ENCODE data around the gene TAF10. TPM values are rescaled to one million over a fixed set of nuclear protein-coding genes. Genes with fewer than 3 reads are reported as not detected.

TAF10 gene
- total and polyA plus RNA-seq, 12 donors = 69.7 to 389 (median 181) TPM

DNA sequence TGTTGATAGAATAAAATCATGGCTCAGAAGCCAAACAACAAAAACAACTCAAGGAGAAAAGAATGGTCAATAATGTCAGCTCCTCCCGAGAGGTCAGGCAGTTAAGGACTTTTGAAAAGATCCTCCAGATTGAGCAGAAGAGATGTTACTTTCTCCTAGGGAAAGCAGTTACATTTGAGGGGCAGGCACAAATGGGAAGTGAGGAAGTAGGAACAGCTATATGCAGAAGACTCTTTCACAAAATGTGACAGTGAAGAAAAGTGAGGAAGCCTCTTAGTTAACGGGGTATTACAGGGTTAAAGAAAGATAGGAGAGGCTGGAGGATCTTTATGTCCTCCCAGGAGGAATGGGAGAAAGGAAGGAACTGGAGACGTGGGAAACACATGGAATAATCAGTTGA, 40.2 kb upstream of the TAF10 start:
- H3K9me3 ChIP-seq (replicated peaks in 1 of 3) = no peaks in the 10 kb centered on the region
- TF ChIP-seq, protein P1, sequence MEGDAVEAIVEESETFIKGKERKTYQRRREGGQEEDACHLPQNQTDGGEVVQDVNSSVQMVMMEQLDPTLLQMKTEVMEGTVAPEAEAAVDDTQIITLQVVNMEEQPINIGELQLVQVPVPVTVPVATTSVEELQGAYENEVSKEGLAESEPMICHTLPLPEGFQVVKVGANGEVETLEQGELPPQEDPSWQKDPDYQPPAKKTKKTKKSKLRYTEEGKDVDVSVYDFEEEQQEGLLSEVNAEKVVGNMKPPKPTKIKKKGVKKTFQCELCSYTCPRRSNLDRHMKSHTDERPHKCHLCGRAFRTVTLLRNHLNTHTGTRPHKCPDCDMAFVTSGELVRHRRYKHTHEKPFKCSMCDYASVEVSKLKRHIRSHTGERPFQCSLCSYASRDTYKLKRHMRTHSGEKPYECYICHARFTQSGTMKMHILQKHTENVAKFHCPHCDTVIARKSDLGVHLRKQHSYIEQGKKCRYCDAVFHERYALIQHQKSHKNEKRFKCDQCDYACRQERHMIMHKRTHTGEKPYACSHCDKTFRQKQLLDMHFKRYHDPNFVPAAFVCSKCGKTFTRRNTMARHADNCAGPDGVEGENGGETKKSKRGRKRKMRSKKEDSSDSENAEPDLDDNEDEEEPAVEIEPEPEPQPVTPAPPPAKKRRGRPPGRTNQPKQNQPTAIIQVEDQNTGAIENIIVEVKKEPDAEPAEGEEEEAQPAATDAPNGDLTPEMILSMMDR (IDR thresholded peaks at IDR 0.05) = no peak
- no peak for TF ChIP-seq POLR2A (IDR thresholded peaks at IDR 0.05)
- 65 to 74% (median 69%) methylated on average over 3 of the region's 3 CpGs for WGBS, 4 donors
- DNase-seq = no peak
- intact Hi-C loops (cut with DNase I) = no loop called here
- no peaks in the 10 kb centered on the region for H3K36me3 ChIP-seq (replicated peaks in 1 of 2)
- H3K27me3 ChIP-seq = peaks cover 3% of the 10 kb centered on the region
- H3K27ac ChIP-seq = no peak overlapping the region
- no peak overlapping the region for H3K4me3 ChIP-seq
- peaks cover 0 to under 1% of the 10 kb centered on the region in 2 donors for H3K4me1 ChIP-seq (replicated peaks in 1 of 2)

DNA sequence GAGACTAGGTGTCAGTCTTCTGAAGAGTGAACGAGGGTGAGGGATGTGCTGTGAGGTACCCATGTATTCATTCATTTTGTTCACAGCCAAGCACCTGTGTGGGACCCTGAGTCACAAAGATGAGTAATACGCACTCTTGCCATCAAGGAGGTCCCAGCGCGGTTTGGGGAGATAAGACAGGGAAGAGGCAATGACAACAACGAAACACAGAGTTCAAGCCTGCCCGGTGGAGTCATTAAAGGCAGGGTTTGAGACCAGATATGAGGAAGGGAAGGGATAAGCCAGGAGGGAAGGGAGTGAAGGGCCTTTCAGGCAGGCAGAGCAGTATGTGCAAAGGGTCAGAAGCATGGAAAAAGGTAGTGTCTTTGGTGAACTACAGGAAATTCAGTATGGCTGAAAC, 39.0 kb upstream of the TAF10 start:
- peaks cover 0 to 13% of the 10 kb centered on the region in 2 donors for H3K4me1 ChIP-seq (replicated peaks in 1 of 2)
- TF ChIP-seq POLR2A (IDR thresholded peaks at IDR 0.05) = no peak
- TF ChIP-seq, protein P1 (IDR thresholded peaks at IDR 0.05) = no peak
- H3K4me3 ChIP-seq = no peak overlapping the region
- H3K36me3 ChIP-seq (replicated peaks in 1 of 2) = no peaks in the 10 kb centered on the region
- peaks cover 3% of the 10 kb centered on the region for H3K27me3 ChIP-seq
- H3K9me3 ChIP-seq (replicated peaks in 1 of 3) = no peaks in the 10 kb centered on the region
- DNase-seq = no peak
- intact Hi-C loops (cut with DNase I) = no loop called here
- WGBS, 4 donors = 50 to 66% (median 64%) methylated on average over 6 of the region's 6 CpGs
- H3K27ac ChIP-seq = no peak overlapping the region

DNA sequence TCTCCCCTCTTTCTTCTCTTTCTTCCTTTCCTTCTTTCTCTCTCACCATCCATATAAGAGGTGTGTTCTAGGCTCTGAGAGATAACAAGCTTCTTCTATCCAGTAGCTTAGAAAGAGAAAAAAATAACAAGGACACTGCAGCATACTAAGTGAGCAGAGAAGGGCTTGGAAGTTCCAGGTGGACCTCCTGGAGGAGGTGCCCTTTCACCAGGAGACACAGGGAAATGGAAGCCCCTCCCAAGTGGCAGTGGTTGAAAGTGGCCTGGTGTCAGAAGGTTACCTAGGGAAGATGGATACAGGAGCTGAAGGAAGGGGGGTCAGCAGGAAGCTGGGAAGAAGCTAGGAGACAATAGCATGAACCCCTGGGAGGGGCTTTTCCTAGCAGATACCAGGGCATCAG, 38.1 kb upstream of the TAF10 start:
- no peak overlapping the region for H3K27ac ChIP-seq

GRCh38 chr11:6648501-6648900, 36.5 kb upstream of the TAF10 start:
- Histone ChIP-seq H3K27ac (peak overlapping the region in 1 of 5 donors; percentile 29), H3K4me3 (no peak overlapping the region), H3K27me3 (peaks cover 3% of the 10 kb centered on the region), H3K9me3 (replicated peaks in 1 of 3) (no peaks in the 10 kb centered on the region), H3K4me1 (replicated peaks in 1 of 2) (peaks cover 0 to 18% of the 10 kb centered on the region in 2 donors), H3K36me3 (replicated peaks in 1 of 2) (no peaks in the 10 kb centered on the region)
- 60 to 76% (median 60%) methylated on average over 1 of the region's 1 CpG for WGBS, 4 donors
- peak in 1 of 7 donors; percentile 26 for DNase-seq
- intact Hi-C loops (cut with DNase I) = no loop called here
- TF ChIP-seq, protein P1 (IDR thresholded peaks at IDR 0.05) = no peak
- no peak for TF ChIP-seq POLR2A (IDR thresholded peaks at IDR 0.05)

More for the DNA sequence above, 38.1 kb upstream of the TAF10 start:
- TF ChIP-seq, protein P1 (IDR thresholded peaks at IDR 0.05) = no peak
- TF ChIP-seq POLR2A (IDR thresholded peaks at IDR 0.05) = no peak
- intact Hi-C loops (cut with DNase I) = no loop called here
- no peak for DNase-seq
- H3K27me3 ChIP-seq = peaks cover 3% of the 10 kb centered on the region
- peaks cover 0 to 18% of the 10 kb centered on the region in 2 donors for H3K4me1 ChIP-seq (replicated peaks in 1 of 2)
- H3K9me3 ChIP-seq (replicated peaks in 1 of 3) = no peaks in the 10 kb centered on the region
- no peak overlapping the region for H3K4me3 ChIP-seq
- H3K36me3 ChIP-seq (replicated peaks in 1 of 2) = no peaks in the 10 kb centered on the region
